HPDE6-E6E7 (cell line): ENCODE data around the gene UBA3.

Experiments used
- DNase-seq: peaks from one replicate; pipeline ENCODE4 v3.0.0; 2011; ENCODE audit warnings: missing footprints; ENCODE audit errors: extremely low spot score

Gene UBA3

GRCh38 chr3:69099576-69099975, 19.4 kb upstream of the UBA3 start:
- no peak for DNase-seq

GRCh38 chr3:69097407-69098086, 17.4 kb upstream of the UBA3 start:
- no peak for DNase-seq

- DNase-seq: no peak
These were observed 16.1 kb upstream of the UBA3 start for GRCh38 chr3:69096299-69096698.

- DNase-seq: no peak
These were observed 15.5 kb upstream of the UBA3 start for GRCh38 chr3:69095636-69096035.

GRCh38 chr3:69094467-69095205, 14.5 kb upstream of the UBA3 start:
- DNase-seq: no peak

GRCh38 chr3:69092030-69092516, 11.9 kb upstream of the UBA3 start:
- DNase-seq: no peak

GRCh38 chr3:69091389-69092029, 11.3 kb upstream of the UBA3 start:
- no peak for DNase-seq

- DNase-seq: no peak
These were observed 9.9 kb upstream of the UBA3 start for GRCh38 chr3:69090021-69090420.

GRCh38 chr3:69088063-69088462, 7.9 kb upstream of the UBA3 start:
- DNase-seq: no peak

- DNase-seq: no peak
These were observed 7.0 kb upstream of the UBA3 start for GRCh38 chr3:69087030-69087791.

- no peak for DNase-seq
These were observed 5.9 kb upstream of the UBA3 start for GRCh38 chr3:69085833-69086722.

- no peak for DNase-seq
These were observed 5.1 kb upstream of the UBA3 start for GRCh38 chr3:69085168-69085832.

GRCh38 chr3:69084326-69085167, 4.4 kb upstream of the UBA3 start, which contains the start of gene ARL6IP5:
Gene ARL6IP5, plus strand, starts transcription at chr3:69084937. Its CDS starts 111 bp downstream, at chr3:69085048.
- DNase-seq: no peak

- DNase-seq: no peak
These were observed 2.6 kb upstream of the UBA3 start for GRCh38 chr3:69082805-69083204.

- DNase-seq: no peak
These were observed 2.2 kb upstream of the UBA3 start for GRCh38 chr3:69082361-69082760.

GRCh38 chr3:69081583-69082262, 1.6 kb upstream of the UBA3 start:
- no peak for DNase-seq

- DNase-seq: no peak
These were observed 651 bp downstream of the UBA3 start for GRCh38 chr3:69079269-69080159.

GRCh38 chr3:69072928-69073327, 7.2 kb downstream of the UBA3 start:
- DNase-seq: no peak
